Parathyroid adenoma (tissue), 2 donors: ENCODE results near the gene ZSWIM6.
A peak's percentile ranks its signal among the peaks of the same experiment; 100 is the strongest.

Experiments used
- H2AFZ ChIP-seq: fragments of 300-600 bp; sonication (generic); one replicate; pipeline ENCODE4 v1.7.0; 2017; ENCODE audit warnings: antibody characterized with exemption, mild to moderate bottlenecking
- H3K27ac ChIP-seq: fragments of 300-600 bp; sonication (generic); one replicate; pipeline ENCODE4 v1.7.0; 2017
- H3K27me3 ChIP-seq: fragments of 300-600 bp; sonication (generic); one replicate; pipeline ENCODE4 v1.7.0; 2017; ENCODE audit warnings: low read length; ENCODE audit not compliant: control insufficient read depth, insufficient read depth
- H3K36me3 ChIP-seq: fragments of 300-600 bp; sonication (generic); one replicate; pipeline ENCODE4 v1.7.0; 2017; ENCODE audit warnings: low read length; ENCODE audit not compliant: control insufficient read depth, insufficient read depth
- H3K4me1 ChIP-seq: fragments of 300-600 bp; sonication (generic); one replicate; pipeline ENCODE4 v1.7.0; 2017; ENCODE audit warnings: control low read depth
- H3K4me2 ChIP-seq: fragments of 300-600 bp; sonication (generic); one replicate; pipeline ENCODE4 v1.7.0; 2017; ENCODE audit warnings: low read length
- H3K4me3 ChIP-seq: fragments of 300-600 bp; sonication (generic); one replicate; pipeline ENCODE4 v1.7.0; 2017; ENCODE audit warnings: low read depth, low read length
- H3K79me2 ChIP-seq: fragments of 300-600 bp; sonication (generic); one replicate; pipeline ENCODE4 v1.7.0; 2017; ENCODE audit warnings: control low read depth
- H3K9ac ChIP-seq: fragments of 300-600 bp; sonication (generic); one replicate; pipeline ENCODE4 v1.7.0; 2017; ENCODE audit warnings: mild to moderate bottlenecking
- H3K9me3 ChIP-seq: fragments of 300-600 bp; sonication (generic); one replicate; pipeline ENCODE4 v1.7.0; 2017; ENCODE audit warnings: low read length; ENCODE audit not compliant: control insufficient read depth
- CTCF ChIP-seq: fragments of 300-600 bp; sonication (generic); IDR thresholded peaks from one replicate; pipeline ENCODE4 v1.7.0; 2017; ENCODE audit warnings: antibody characterized with exemption, mild to moderate bottlenecking
- donor health status: primary hyperparathyroidism.

The ZSWIM6 gene

GRCh38 chr5:61308712-61309111, 23.3 kb upstream of the ZSWIM6 start:
- H3K4me3 ChIP-seq, result no peak overlapping the region
- no peaks in the 10 kb centered on the region for H3K9me3 ChIP-seq
- no peaks in the 10 kb centered on the region for H3K36me3 ChIP-seq
- TF ChIP-seq CTCF, result no peak
- H3K27ac ChIP-seq, result no peak overlapping the region
- no peaks in the 10 kb centered on the region for H3K79me2 ChIP-seq
- H3K9ac ChIP-seq, result no peak overlapping the region
- peak overlapping the region; percentile 58 for H2AFZ ChIP-seq
- peaks cover 24% of the 10 kb centered on the region for H3K4me1 ChIP-seq
- H3K27me3 ChIP-seq, result no peaks in the 10 kb centered on the region
- H3K4me2 ChIP-seq, result no peak overlapping the region

- H2AFZ ChIP-seq, result peak overlapping the region; percentile 58
- H3K4me2 ChIP-seq, result no peak overlapping the region
- H3K4me1 ChIP-seq, result peaks cover 24% of the 10 kb centered on the region
- no peak overlapping the region for H3K9ac ChIP-seq
- no peak for TF ChIP-seq CTCF
- no peaks in the 10 kb centered on the region for H3K9me3 ChIP-seq
- H3K4me3 ChIP-seq, result no peak overlapping the region
- no peaks in the 10 kb centered on the region for H3K79me2 ChIP-seq
- H3K27ac ChIP-seq, result no peak overlapping the region
- no peaks in the 10 kb centered on the region for H3K36me3 ChIP-seq
- no peaks in the 10 kb centered on the region for H3K27me3 ChIP-seq
These were observed 22.9 kb upstream of the ZSWIM6 start for GRCh38 chr5:61309115-61309514.

GRCh38 chr5:61311056-61311610, 20.9 kb upstream of the ZSWIM6 start:
- H3K4me2 ChIP-seq, result no peak overlapping the region
- H3K4me3 ChIP-seq, result no peak overlapping the region
- no peaks in the 10 kb centered on the region for H3K9me3 ChIP-seq
- no peaks in the 10 kb centered on the region for H3K79me2 ChIP-seq
- no peaks in the 10 kb centered on the region for H3K36me3 ChIP-seq
- no peak overlapping the region for H3K9ac ChIP-seq
- H3K27ac ChIP-seq, result no peak overlapping the region
- H3K4me1 ChIP-seq, result peaks cover 24% of the 10 kb centered on the region
- no peaks in the 10 kb centered on the region for H3K27me3 ChIP-seq
- H2AFZ ChIP-seq, result peak overlapping the region; percentile 30
- TF ChIP-seq CTCF, result no peak

- no peak overlapping the region for H3K27ac ChIP-seq
- H3K36me3 ChIP-seq, result no peaks in the 10 kb centered on the region
- no peak overlapping the region for H2AFZ ChIP-seq
- H3K9ac ChIP-seq, result no peak overlapping the region
- H3K4me3 ChIP-seq, result no peak overlapping the region
- no peak for TF ChIP-seq CTCF
- H3K4me1 ChIP-seq, result peaks cover 18% of the 10 kb centered on the region
- H3K4me2 ChIP-seq, result no peak overlapping the region
- H3K27me3 ChIP-seq, result no peaks in the 10 kb centered on the region
- no peaks in the 10 kb centered on the region for H3K79me2 ChIP-seq
- no peaks in the 10 kb centered on the region for H3K9me3 ChIP-seq
These were observed 19.9 kb upstream of the ZSWIM6 start for GRCh38 chr5:61311836-61312808.
